Endothelial cell (in vitro differentiated cells): ENCODE results near the gene AHRR. TPM values are rescaled to one million over a fixed set of nuclear protein-coding genes. Genes with fewer than 3 reads are reported as not detected.

ENCODE experiments used
- DNase-seq: peaks from one replicate; pipeline ENCODE4 v3.0.0; 2021; ENCODE audit warnings: low spot score
- H3K27ac Mint-ChIP-seq: one replicate; pipeline ENCODE4 v1.8.0; 2021; ENCODE audit warnings: mixed read lengths, inconsistent platforms; ENCODE audit not compliant: unreplicated experiment
- H3K27me3 Mint-ChIP-seq: one replicate; pipeline ENCODE4 v1.8.0; 2021; ENCODE audit warnings: mild to moderate bottlenecking, moderate library complexity, mixed read lengths, inconsistent platforms; ENCODE audit not compliant: unreplicated experiment
- H3K36me3 Mint-ChIP-seq: one replicate; pipeline ENCODE4 v1.8.0; 2021; ENCODE audit warnings: mild to moderate bottlenecking, low read depth, mixed read lengths, inconsistent platforms; ENCODE audit not compliant: unreplicated experiment
- H3K4me1 Mint-ChIP-seq: one replicate; pipeline ENCODE4 v1.8.0; 2021; ENCODE audit warnings: mild to moderate bottlenecking, mixed read lengths, inconsistent platforms; ENCODE audit not compliant: unreplicated experiment
- H3K4me3 Mint-ChIP-seq: one replicate; pipeline ENCODE4 v1.8.0; 2021; ENCODE audit warnings: mild to moderate bottlenecking, mixed read lengths, inconsistent platforms; ENCODE audit not compliant: unreplicated experiment
- H3K9me3 Mint-ChIP-seq: one replicate; pipeline ENCODE4 v1.8.0; 2021; ENCODE audit warnings: mixed read lengths, inconsistent platforms; ENCODE audit not compliant: unreplicated experiment
- CTCF ChIP-seq: fragments of 200-600 bp; sonication (generic); IDR thresholded peaks from one replicate; pipeline ENCODE4 v1.5.0; 2021; ENCODE audit warnings: antibody characterized with exemption; ENCODE audit not compliant: unreplicated experiment
- total RNA-seq: library from RNA; stranded (reverse); fragmentation: NEBNext Ultra II Directional; extraction: Animal tissue kit (Norgen Biotek cat#: 25700); gene quantifications from one replicate; pipeline ENCODE4 v1.2.1, GENCODE V29; 2021; ENCODE audit not compliant: unreplicated experiment

AHRR gene
- total RNA-seq, 1 donor from 2014 or later: 8.7 TPM

DNA sequence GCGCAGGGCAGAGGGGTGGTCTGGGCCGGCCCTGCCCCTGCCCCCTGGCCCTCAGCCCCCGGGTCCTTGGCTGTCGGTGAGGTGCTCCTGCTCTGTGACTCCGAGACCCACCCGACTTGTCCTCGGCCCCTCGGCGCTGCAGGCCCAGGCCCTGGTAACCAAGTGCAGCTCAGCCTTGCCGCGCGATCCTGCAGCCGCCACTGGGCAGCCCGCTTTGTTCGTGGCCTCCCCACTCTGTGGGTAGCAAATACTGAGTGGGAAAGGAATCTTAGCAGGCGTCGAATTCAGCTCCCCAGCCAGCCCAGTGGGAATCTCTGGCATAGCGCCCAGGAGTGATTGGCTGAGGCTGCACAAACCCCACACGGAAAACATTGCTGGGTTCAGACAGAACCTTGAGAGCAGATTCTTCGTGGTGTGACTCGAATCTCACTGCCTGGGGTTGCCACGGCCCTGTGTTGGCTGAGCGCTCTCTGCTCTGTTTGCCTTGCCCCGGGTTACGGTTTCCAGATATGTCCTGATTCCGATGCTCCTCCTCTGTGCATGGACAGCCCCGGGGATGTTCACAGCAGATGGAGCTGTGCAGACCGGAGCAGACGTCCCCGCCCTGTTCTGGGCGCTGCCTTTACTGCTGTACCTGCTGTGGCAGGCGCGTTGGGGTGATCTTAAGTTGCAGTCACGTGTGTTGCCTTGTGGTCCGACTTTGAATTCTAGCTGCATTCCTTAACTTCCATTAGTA lies 108.1 kb downstream of the AHRR start:
- no peak for TF ChIP-seq CTCF
- Mint-ChIP-seq H3K4me1 (peaks cover 9% of the 10 kb centered on the region), H3K27me3 (peaks cover 13% of the 10 kb centered on the region), H3K9me3 (no peaks in the 10 kb centered on the region), H3K4me3 (peak overlapping the region; percentile 32), H3K27ac (peak overlapping the region; percentile 93), H3K36me3 (peaks cover 9% of the 10 kb centered on the region)
- no peak for DNase-seq

DNA sequence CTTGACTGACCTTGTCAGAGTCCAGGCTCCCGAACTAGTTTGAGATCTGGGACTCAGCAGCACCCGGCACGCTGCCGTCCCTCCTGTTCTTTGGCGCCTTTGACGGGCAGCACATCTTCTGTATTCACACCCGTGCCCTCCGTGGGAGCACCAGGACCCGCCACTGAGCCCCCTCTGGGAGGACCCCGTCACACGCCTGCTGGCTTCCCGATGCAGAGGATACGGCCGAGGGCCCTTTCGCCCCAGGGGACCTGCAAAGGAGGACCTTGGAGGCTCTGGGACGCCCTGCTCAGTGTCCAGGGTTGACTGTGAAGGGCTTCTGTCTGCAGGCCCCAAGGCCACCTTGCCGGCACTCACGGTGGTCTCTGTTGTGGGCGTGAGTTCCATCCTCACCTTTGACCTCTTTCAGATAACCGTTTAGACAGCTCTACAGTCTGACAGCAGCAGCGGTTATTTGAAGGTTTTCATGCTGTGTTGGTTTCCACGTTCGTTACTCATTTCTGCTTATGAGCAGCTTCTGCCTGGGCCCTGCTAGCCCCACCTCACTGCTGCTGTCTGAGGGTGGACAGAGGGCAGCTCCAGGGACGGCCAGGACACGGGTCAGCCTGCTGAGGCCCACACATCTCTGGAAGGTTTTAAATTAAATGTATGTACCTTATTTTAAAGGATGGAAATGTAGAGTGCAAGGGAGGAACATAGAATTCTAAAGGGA lies 108.9 kb downstream of the AHRR start:
- DNase-seq: no peak
- TF ChIP-seq CTCF: no peak
- Mint-ChIP-seq H3K36me3 (peaks cover 9% of the 10 kb centered on the region), H3K4me3 (peak overlapping the region; percentile 32), H3K9me3 (no peaks in the 10 kb centered on the region), H3K27me3 (peaks cover 13% of the 10 kb centered on the region), H3K27ac (peak overlapping the region; percentile 93), H3K4me1 (peaks cover 9% of the 10 kb centered on the region)

GRCh38 chr5:431001-431710 lies 109.6 kb downstream of the AHRR start:
- Mint-ChIP-seq H3K4me3 (no peak overlapping the region), H3K4me1 (peaks cover 9% of the 10 kb centered on the region), H3K9me3 (no peaks in the 10 kb centered on the region), H3K27ac (no peak overlapping the region), H3K27me3 (peaks cover 11% of the 10 kb centered on the region), H3K36me3 (peaks cover 9% of the 10 kb centered on the region)
- TF ChIP-seq CTCF: peak; percentile 83
- peak; percentile 79 for DNase-seq

DNA sequence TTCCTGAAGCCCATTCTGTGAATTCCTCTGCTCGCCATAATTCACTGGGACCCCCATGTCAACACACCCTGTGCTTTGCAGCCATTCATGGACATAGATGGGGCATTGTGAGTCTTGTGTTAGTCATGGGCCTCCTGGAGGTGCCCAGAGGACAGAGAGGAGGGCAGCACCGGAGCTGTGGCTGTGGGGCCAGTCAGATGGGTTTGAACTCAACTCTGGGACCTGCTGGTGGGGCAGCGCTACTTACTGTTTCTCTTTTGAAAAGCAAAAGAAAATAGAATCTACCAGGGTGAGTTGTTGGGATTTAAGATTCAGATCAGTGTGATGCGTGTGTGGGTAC lies 110.2 kb downstream of the AHRR start:
- TF ChIP-seq CTCF: no peak
- no peak for DNase-seq
- Mint-ChIP-seq H3K36me3 (peaks cover 9% of the 10 kb centered on the region), H3K27me3 (peaks cover 8% of the 10 kb centered on the region), H3K4me3 (no peak overlapping the region), H3K27ac (no peak overlapping the region), H3K4me1 (peaks cover 9% of the 10 kb centered on the region), H3K9me3 (no peaks in the 10 kb centered on the region)
